Right atrium auricular region (tissue), 2 donors: Measurements from ENCODE around the gene FARS2. TPM values are rescaled to one million over a fixed set of nuclear protein-coding genes. Genes with fewer than 3 reads are reported as not detected.

ENCODE experiments used
- DNase-seq: peaks from one replicate; pipeline ENCODE4 v3.0.0-alpha.2; 2019; ENCODE audit warnings: low spot score
- H3K27ac ChIP-seq, 2 donors: fragments of 200-600 bp; sonication (generic); 1 replicate in 1 of 2; 2 replicates in 1 of 2; pipeline ENCODE4 v1.5.1; 2016 to 2019
- H3K27me3 ChIP-seq, 2 donors: fragments of 200-600 bp; sonication (generic); one replicate each; pipeline versions ENCODE4 v1.5.1 to v1.6.0; 2017 to 2019
- H3K36me3 ChIP-seq: fragments of 200-600 bp; sonication (generic); one replicate; pipeline ENCODE4 v1.5.1; 2016
- H3K4me1 ChIP-seq, 2 donors: fragments of 200-600 bp; sonication (generic); one replicate each; pipeline versions ENCODE4 v1.5.1 to v1.6.0; 2017 to 2019
- H3K4me3 ChIP-seq, 2 donors: fragments of 200-600 bp; sonication (generic); 1 replicate in 1 of 2; 2 replicates in 1 of 2; pipeline ENCODE4 v1.5.1; 2017 to 2019; ENCODE audit warnings: mild to moderate bottlenecking in 1 of 2, moderate library complexity in 1 of 2
- H3K9me3 ChIP-seq, 2 donors: fragments of 200-600 bp; sonication (generic); one replicate each; pipeline ENCODE4 v1.5.1; 2019
- total RNA-seq, 2 donors: library from RNA; depleted of rRNA; stranded (reverse); fragments of >200 nt; gene quantifications; one replicate each; pipeline ENCODE4 v1.1.0, GENCODE V29; 2016
- TF ChIP-seq, protein P1 (sequence below), 2 donors: fragments of 200-600 bp; sonication (generic); IDR thresholded peaks; one replicate each; pipeline ENCODE4 v1.5.1; 2019; ENCODE audit warnings: antibody characterized with exemption in 2 of 2

The FARS2 gene
- total RNA-seq, 2 donors from 2014 or later = 9.4 to 15.0 TPM

DNA sequence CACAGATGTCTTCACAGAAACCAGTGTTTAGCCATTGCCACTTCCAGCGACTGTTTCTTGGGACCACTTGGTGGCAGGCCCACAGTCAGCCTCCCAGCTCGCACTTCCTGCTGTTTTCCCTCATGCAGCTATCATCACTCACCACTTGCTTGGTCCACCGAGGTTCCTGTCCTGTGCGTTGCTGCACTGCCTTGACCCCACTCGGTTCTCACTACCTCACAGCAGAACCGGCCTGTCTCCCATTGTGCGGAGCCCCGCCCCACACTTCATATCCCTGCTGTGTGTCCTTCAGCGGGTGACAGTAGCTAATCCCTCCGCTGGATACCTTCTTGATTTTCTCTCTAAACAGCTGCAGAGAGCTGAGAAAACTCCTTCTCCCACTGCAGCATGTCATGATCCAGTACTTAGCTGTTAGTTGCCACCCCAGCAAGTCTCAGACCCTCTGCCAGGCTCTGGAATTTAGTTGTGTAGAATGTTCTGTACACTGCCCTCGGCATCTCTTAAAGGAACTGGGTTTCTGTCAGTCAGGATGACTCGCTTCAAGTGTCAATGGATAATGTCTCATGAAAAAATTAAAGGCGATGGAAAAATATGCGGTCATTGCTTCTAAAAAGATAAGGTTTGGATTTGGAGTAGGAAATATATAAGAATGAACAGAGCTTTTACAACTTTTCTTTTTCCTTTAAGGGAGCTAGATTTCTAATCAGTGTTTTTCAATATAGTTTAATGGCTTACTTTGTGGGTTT is 208.0 kb downstream of the FARS2 start:
- TF ChIP-seq, protein P1, sequence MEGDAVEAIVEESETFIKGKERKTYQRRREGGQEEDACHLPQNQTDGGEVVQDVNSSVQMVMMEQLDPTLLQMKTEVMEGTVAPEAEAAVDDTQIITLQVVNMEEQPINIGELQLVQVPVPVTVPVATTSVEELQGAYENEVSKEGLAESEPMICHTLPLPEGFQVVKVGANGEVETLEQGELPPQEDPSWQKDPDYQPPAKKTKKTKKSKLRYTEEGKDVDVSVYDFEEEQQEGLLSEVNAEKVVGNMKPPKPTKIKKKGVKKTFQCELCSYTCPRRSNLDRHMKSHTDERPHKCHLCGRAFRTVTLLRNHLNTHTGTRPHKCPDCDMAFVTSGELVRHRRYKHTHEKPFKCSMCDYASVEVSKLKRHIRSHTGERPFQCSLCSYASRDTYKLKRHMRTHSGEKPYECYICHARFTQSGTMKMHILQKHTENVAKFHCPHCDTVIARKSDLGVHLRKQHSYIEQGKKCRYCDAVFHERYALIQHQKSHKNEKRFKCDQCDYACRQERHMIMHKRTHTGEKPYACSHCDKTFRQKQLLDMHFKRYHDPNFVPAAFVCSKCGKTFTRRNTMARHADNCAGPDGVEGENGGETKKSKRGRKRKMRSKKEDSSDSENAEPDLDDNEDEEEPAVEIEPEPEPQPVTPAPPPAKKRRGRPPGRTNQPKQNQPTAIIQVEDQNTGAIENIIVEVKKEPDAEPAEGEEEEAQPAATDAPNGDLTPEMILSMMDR (IDR thresholded peaks at IDR 0.05) = no peak
- Histone ChIP-seq H3K27me3 (no peaks in the 10 kb centered on the region), H3K4me3 (no peak overlapping the region), H3K36me3 (no peaks in the 10 kb centered on the region), H3K4me1 (peaks cover 0 to 6% of the 10 kb centered on the region in 2 donors), H3K27ac (no peak overlapping the region), H3K9me3 (no peaks in the 10 kb centered on the region)
- no peak for DNase-seq

DNA sequence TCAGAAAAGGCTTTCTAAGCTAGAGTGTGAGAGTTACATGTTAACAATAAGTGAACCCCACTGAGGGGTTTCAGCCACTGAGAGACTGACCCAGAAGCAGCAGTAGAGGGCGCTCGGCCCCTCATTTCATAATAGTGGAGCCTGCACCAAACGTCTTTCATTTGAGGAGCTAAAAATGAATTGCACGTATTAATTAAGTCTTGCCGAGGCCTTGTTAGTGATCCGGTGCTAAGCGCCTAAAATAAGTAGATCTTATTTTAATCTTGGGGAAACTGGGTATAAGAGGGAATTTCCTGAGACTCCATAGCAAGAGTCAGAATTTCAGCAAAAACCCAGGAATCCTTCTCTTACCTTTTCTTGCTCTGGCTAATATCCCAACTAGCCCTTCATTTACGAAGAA is 209.7 kb downstream of the FARS2 start:
- Histone ChIP-seq H3K4me1 (peaks cover 0 to 5% of the 10 kb centered on the region in 2 donors), H3K27me3 (no peaks in the 10 kb centered on the region), H3K27ac (no peak overlapping the region), H3K9me3 (no peaks in the 10 kb centered on the region), H3K36me3 (no peaks in the 10 kb centered on the region), H3K4me3 (no peak overlapping the region)
- peak; percentile 63 for DNase-seq
- TF ChIP-seq, protein P1 (IDR thresholded peaks at IDR 0.05) = peak; percentile 69 to 89

DNA sequence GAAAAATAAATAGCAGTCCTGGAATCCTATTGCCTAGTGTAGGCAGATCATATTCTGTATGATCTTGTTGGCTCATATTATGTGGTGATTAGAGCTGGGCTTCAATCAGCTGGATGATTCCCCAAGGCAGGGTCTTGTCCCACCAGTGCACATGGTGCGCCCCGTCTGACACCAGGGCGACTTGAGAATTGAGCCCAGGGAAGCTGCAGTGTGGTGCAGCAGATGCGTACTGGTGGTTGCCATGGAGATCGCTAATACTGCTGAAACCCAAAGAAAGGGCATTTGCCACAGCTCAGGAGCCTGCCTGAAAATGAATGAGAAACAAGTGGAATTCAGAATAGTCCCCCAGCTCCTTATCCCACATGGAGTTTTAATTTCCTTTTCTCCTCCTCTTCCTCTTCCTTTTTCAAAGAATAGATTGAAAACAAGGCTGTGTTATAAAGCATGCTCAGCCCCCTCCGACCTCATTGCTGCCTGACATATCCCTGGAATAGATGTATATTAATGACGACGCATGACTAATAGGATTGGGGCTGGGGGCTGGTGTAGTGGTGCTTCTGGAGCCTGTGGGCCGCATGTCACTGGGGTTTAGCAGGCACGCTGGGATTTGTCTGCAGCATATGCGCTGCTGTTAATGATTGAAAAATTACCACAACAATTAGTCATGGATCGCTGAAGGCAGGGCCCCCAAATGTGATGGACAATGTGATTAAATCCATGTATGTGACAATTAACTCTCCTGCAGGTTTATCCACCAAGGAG is 210.5 kb downstream of the FARS2 start:
- H3K4me1 ChIP-seq = no peaks in the 10 kb centered on the region
- DNase-seq = no peak
- TF ChIP-seq, protein P1 (IDR thresholded peaks at IDR 0.05) = no peak

DNA sequence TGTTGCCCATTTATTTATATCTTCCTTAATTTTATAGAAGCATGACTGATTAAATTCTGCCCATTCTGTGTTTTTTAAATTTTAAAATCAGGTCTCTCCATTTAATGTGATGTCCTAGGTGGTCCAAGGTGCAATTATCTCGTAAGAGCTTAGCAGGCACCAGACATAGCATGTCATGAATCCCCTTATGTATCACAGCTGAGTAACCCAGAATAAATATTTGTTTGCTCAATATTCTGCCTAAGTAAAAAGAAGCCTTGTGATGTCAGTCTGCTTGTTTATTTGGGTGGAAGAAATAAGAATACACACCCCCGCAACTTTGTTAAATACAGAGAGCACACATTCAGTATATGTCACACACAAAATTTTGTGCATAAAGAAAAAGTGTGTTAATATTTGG is 211.3 kb downstream of the FARS2 start:
- no peaks in the 10 kb centered on the region for H3K36me3 ChIP-seq
- H3K4me1 ChIP-seq = no peaks in the 10 kb centered on the region
- H3K9me3 ChIP-seq = no peaks in the 10 kb centered on the region
- TF ChIP-seq, protein P1 (IDR thresholded peaks at IDR 0.05) = no peak
- no peak overlapping the region for H3K27ac ChIP-seq
- no peaks in the 10 kb centered on the region for H3K27me3 ChIP-seq
- no peak overlapping the region for H3K4me3 ChIP-seq
- DNase-seq = no peak

More for the DNA sequence above, 210.5 kb downstream of the FARS2 start:
- H3K4me3 ChIP-seq = no peak overlapping the region
- H3K27ac ChIP-seq = no peak overlapping the region
- H3K9me3 ChIP-seq = no peaks in the 10 kb centered on the region
- H3K27me3 ChIP-seq = no peaks in the 10 kb centered on the region
- no peaks in the 10 kb centered on the region for H3K36me3 ChIP-seq

DNA sequence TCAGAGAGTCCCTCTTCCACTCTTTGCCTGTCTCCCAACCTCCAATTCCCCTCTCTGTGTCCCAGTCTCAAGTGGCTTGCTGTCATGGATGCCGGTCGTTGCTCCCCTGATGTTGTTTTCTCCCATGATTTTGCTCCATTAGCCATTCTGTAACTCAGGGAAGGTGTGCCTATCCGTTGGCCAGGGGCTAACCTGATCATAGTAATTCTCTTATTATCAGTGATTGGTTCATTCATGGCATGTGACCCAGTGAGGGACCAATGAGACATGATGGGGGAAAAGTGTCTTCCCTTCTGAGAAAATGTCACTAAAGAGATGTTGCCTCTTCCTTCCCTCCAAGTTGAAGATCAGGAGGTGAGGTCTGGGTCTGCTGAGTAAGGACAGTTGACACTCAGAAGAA is 214.5 kb downstream of the FARS2 start:
- Histone ChIP-seq H3K27ac (no peak overlapping the region), H3K4me3 (no peak overlapping the region), H3K4me1 (peaks cover 0 to 5% of the 10 kb centered on the region in 2 donors), H3K9me3 (no peaks in the 10 kb centered on the region), H3K36me3 (no peaks in the 10 kb centered on the region), H3K27me3 (no peaks in the 10 kb centered on the region)
- TF ChIP-seq, protein P1 (IDR thresholded peaks at IDR 0.05) = no peak
- DNase-seq = no peak
